ENCODE data around the gene AJM1. TPM values are rescaled to one million over a fixed set of nuclear protein-coding genes. Genes with fewer than 3 reads are reported as not detected.
"Not testable (repeated sequence)": the region's sequence is repeated elsewhere in the genome, so short reads cannot be mapped to it uniquely, and the experiment has no call there.

AJM1 gene
- total RNA-seq, 2 donors from 2014 or later: 3.6 to 10.1 TPM

GRCh38 chr9:136838314-136839228 lies 3.7 kb upstream of the AJM1 start:
- Histone ChIP-seq H3K4me3 (no peak overlapping the region), H3K9me3 (no peaks in the 10 kb centered on the region), H3K27me3 (replicated peaks; ENCODE audit: insufficient read depth) (no peaks in the 10 kb centered on the region), H3K4me1 (replicated peaks) (peaks cover 6% of the 10 kb centered on the region), H3K27ac (no peak overlapping the region), H3K36me3 (peaks cover 0 to 3% of the 10 kb centered on the region in 2 donors)
- WGBS: 88% methylated on average over 27 of the region's 29 CpGs
- DNase-seq (ENCODE audit: low spot score): no peak
- TF ChIP-seq POLR2AphosphoS5 (IDR thresholded peaks at IDR 0.05) (no peak), CTCF (IDR thresholded peaks at IDR 0.05) (no peak), POLR2A (IDR thresholded peaks at IDR 0.05) (no peak)
- intact Hi-C loops (cut with DNase I): no loop called here

GRCh38 chr9:136839229-136840139 lies 2.8 kb upstream of the AJM1 start:
- no peaks in the 10 kb centered on the region for H3K9me3 ChIP-seq
- peaks cover 13% of the 10 kb centered on the region for H3K4me1 ChIP-seq (replicated peaks)
- TF ChIP-seq POLR2AphosphoS5 (IDR thresholded peaks at IDR 0.05) (no peak), CTCF (IDR thresholded peaks at IDR 0.05) (no peak), POLR2A (IDR thresholded peaks at IDR 0.05) (no peak)
- no peak for DNase-seq (ENCODE audit: low spot score)
- no peaks in the 10 kb centered on the region for H3K27me3 ChIP-seq (replicated peaks; ENCODE audit: insufficient read depth)
- 83% methylated on average over 36 of the region's 36 CpGs for WGBS
- peak overlapping the region in 1 of 2 donors; percentile 55 for H3K27ac ChIP-seq
- intact Hi-C loops (cut with DNase I): loop anchor here (5.0 to 10.0 kb wide), 2 partner anchors 115 to 198 kb away; no protein-coding TSS in a partner anchor
- no peak overlapping the region for H3K4me3 ChIP-seq
- H3K36me3 ChIP-seq: peaks cover 0 to 3% of the 10 kb centered on the region in 2 donors

GRCh38 chr9:136840140-136840876 lies 2.0 kb upstream of the AJM1 start:
- 59% methylated on average over 30 of the region's 32 CpGs for WGBS
- intact Hi-C loops (cut with DNase I): loop anchor here (5.0 to 10.0 kb wide), 2 partner anchors 116 to 197 kb away; no protein-coding TSS in a partner anchor
- H3K27me3 ChIP-seq (replicated peaks; ENCODE audit: insufficient read depth): no peaks in the 10 kb centered on the region
- TF ChIP-seq CTCF (IDR thresholded peaks at IDR 0.05): no peak
- peak; percentile 10 for TF ChIP-seq POLR2AphosphoS5 (IDR thresholded peaks at IDR 0.05)
- TF ChIP-seq POLR2A (IDR thresholded peaks at IDR 0.05): no peak
- H3K4me1 ChIP-seq (replicated peaks): peaks cover 13% of the 10 kb centered on the region
- H3K27ac ChIP-seq: peak overlapping the region; percentile 36 to 55
- H3K4me3 ChIP-seq: no peak overlapping the region
- DNase-seq (ENCODE audit: low spot score): no peak
- peaks cover 0 to 3% of the 10 kb centered on the region in 2 donors for H3K36me3 ChIP-seq
- no peaks in the 10 kb centered on the region for H3K9me3 ChIP-seq

GRCh38 chr9:136840877-136841645 lies 1.2 kb upstream of the AJM1 start:
- TF ChIP-seq POLR2A (IDR thresholded peaks at IDR 0.05) (no peak), POLR2AphosphoS5 (IDR thresholded peaks at IDR 0.05) (no peak), CTCF (IDR thresholded peaks at IDR 0.05) (no peak)
- intact Hi-C loops (cut with DNase I): loop anchor here (5.0 to 10.0 kb wide), 2 partner anchors 116 to 196 kb away; no protein-coding TSS in a partner anchor
- Histone ChIP-seq H3K9me3 (no peaks in the 10 kb centered on the region), H3K4me3 (no peak overlapping the region), H3K36me3 (peaks cover 0 to 3% of the 10 kb centered on the region in 2 donors), H3K27ac (peak overlapping the region; percentile 36 to 55), H3K4me1 (replicated peaks) (peaks cover 13% of the 10 kb centered on the region), H3K27me3 (replicated peaks; ENCODE audit: insufficient read depth) (no peaks in the 10 kb centered on the region)
- 61% methylated on average over 28 of the region's 28 CpGs for WGBS
- no peak for DNase-seq (ENCODE audit: low spot score)

- Histone ChIP-seq H3K27ac (peak overlapping the region; percentile 36 to 55), H3K4me1 (replicated peaks) (peaks cover 13% of the 10 kb centered on the region)
- H3K9me3 ChIP-seq; H3K27me3 ChIP-seq (replicated peaks; ENCODE audit: insufficient read depth); DNase-seq (ENCODE audit: low spot score); H3K36me3 ChIP-seq; H3K4me3 ChIP-seq: not testable (repeated sequence)
- intact Hi-C loops (cut with DNase I): loop anchor here (5.0 to 10.0 kb wide), 2 partner anchors 117 to 195 kb away; no protein-coding TSS in a partner anchor
- WGBS: 51% methylated on average over 14 of the region's 16 CpGs
Observed at GRCh38 chr9:136841646-136842379, 465 bp upstream of the AJM1 start.

All from prostate gland (tissue), 2 donors.